SU-DHL-6 (cell line): Measurements from ENCODE around the gene SESN1.

Experiments
- H2AFZ ChIP-seq: fragments of 200-600 bp; sonication (generic); 2 replicates; pipeline ENCODE4 v1.6.1; 2014; ENCODE audit warnings: low read depth, mild to moderate bottlenecking, moderate library complexity, mixed read lengths, antibody characterized with exemption, low read length; ENCODE audit not compliant: severe bottlenecking
- H3F3A ChIP-seq: fragments of 200-600 bp; shearing (Covaris generic); 2 replicates; pipeline ENCODE4 v1.6.0; 2016; ENCODE audit warnings: antibody characterized with exemption, mild to moderate bottlenecking; ENCODE audit not compliant: insufficient read depth
- H3K27ac ChIP-seq: fragments of 200-600 bp; sonication (generic); 2 replicates; pipeline ENCODE4 v1.5.1; 2016; ENCODE audit warnings: low read depth, mild to moderate bottlenecking, low read length, moderate library complexity, mixed read lengths
- H3K27me3 ChIP-seq: fragments of 200-600 bp; sonication (generic), shearing (Covaris generic); 2 replicates; pipeline ENCODE4 v1.6.0; 2014; ENCODE audit warnings: mild to moderate bottlenecking, low read length
- H3K36me3 ChIP-seq: fragments of 200-600 bp; sonication (generic); 2 replicates; pipeline ENCODE4 v1.6.1; 2014; ENCODE audit warnings: mild to moderate bottlenecking, low read length, mixed read lengths
- H3K4me2 ChIP-seq: fragments of 300-600, 200-600 bp; shearing (Covaris generic), sonication (generic); 2 replicates; pipeline ENCODE4 v1.6.0; 2014; ENCODE audit warnings: low read length, low read depth, mild to moderate bottlenecking; ENCODE audit not compliant: poor library complexity, severe bottlenecking
- H3K4me3 ChIP-seq: fragments of 200-600 bp; sonication (generic); 2 replicates; pipeline ENCODE4 v1.5.1; 2014; ENCODE audit warnings: antibody characterized with exemption, low read length, mild to moderate bottlenecking, mixed read lengths; ENCODE audit not compliant: insufficient read depth, poor library complexity, severe bottlenecking
- H3K79me2 ChIP-seq: fragments of 200-600 bp; sonication (generic); 2 replicates; pipeline ENCODE4 v1.6.1; 2014; ENCODE audit warnings: mild to moderate bottlenecking, low read length, moderate library complexity; ENCODE audit not compliant: insufficient read depth
- H3K9ac ChIP-seq: fragments of 200-600 bp; sonication (generic); 2 replicates; pipeline ENCODE4 v1.7.0; 2014; ENCODE audit warnings: mild to moderate bottlenecking, low read length
- H3K9me2 ChIP-seq: fragments of 200-600 bp; sonication (generic); replicated peaks from 2 replicates; pipeline ENCODE4 v1.6.1; 2014; ENCODE audit warnings: low read length; ENCODE audit not compliant: insufficient read depth
- H3K9me3 ChIP-seq: fragments of 200-600 bp; sonication (generic); 2 replicates; pipeline ENCODE4 v1.6.1; 2014; ENCODE audit warnings: low read length, mixed read lengths; ENCODE audit not compliant: insufficient read depth
- H4K20me1 ChIP-seq: fragments of 200-600 bp; sonication (generic); 2 replicates; pipeline ENCODE4 v1.6.1; 2014; ENCODE audit warnings: low read depth, mild to moderate bottlenecking, antibody characterized with exemption, low read length, moderate library complexity, mixed read lengths
- CTCF ChIP-seq: fragments of 200-600 bp; sonication (generic); IDR thresholded peaks from one replicate; pipeline ENCODE4 v1.5.1; 2017; ENCODE audit warnings: antibody characterized with exemption, mild to moderate bottlenecking, low read length, moderate library complexity; ENCODE audit not compliant: insufficient read depth, poor library complexity, severe bottlenecking
- EZH2phosphoT487 ChIP-seq: fragments of 200-600 bp; sonication (generic), shearing (Covaris generic); conservative IDR thresholded peaks from 2 replicates; pipeline ENCODE4 v1.6.1; 2018; ENCODE audit warnings: mild to moderate bottlenecking, antibody characterized with exemption, low read length, moderate library complexity, mixed read lengths

The SESN1 gene

GRCh38 chr6:108945681-108946159 is 148.9 kb downstream of the SESN1 start:
- H4K20me1 ChIP-seq: no peaks in the 10 kb centered on the region
- no peaks in the 10 kb centered on the region for H3K36me3 ChIP-seq
- H3F3A ChIP-seq: no peaks in the 10 kb centered on the region
- no peaks in the 10 kb centered on the region for H3K79me2 ChIP-seq
- no peak overlapping the region for H3K27ac ChIP-seq
- H3K9me3 ChIP-seq: no peaks in the 10 kb centered on the region
- no peaks in the 10 kb centered on the region for H3K9me2 ChIP-seq
- H2AFZ ChIP-seq: no peak overlapping the region
- no peak overlapping the region for H3K4me3 ChIP-seq
- no peak for TF ChIP-seq CTCF
- TF ChIP-seq EZH2phosphoT487: no peak
- no peak overlapping the region for H3K9ac ChIP-seq
- no peak overlapping the region for H3K4me2 ChIP-seq
- H3K27me3 ChIP-seq: no peaks in the 10 kb centered on the region

- no peak for TF ChIP-seq CTCF
- no peak for TF ChIP-seq EZH2phosphoT487
- H4K20me1 ChIP-seq: no peaks in the 10 kb centered on the region
- no peak overlapping the region for H3K4me2 ChIP-seq
- H3K36me3 ChIP-seq: no peaks in the 10 kb centered on the region
- H3K27ac ChIP-seq: no peak overlapping the region
- H3K79me2 ChIP-seq: no peaks in the 10 kb centered on the region
- H3K9me2 ChIP-seq: no peaks in the 10 kb centered on the region
- no peaks in the 10 kb centered on the region for H3K9me3 ChIP-seq
- no peak overlapping the region for H3K9ac ChIP-seq
- no peaks in the 10 kb centered on the region for H3K27me3 ChIP-seq
- no peak overlapping the region for H3K4me3 ChIP-seq
- no peak overlapping the region for H2AFZ ChIP-seq
- H3F3A ChIP-seq: no peaks in the 10 kb centered on the region
These were observed 149.7 kb downstream of the SESN1 start for GRCh38 chr6:108944707-108945680.

GRCh38 chr6:108944071-108944470 is 150.6 kb downstream of the SESN1 start:
- H4K20me1 ChIP-seq: no peaks in the 10 kb centered on the region
- no peak overlapping the region for H3K9ac ChIP-seq
- H3K4me2 ChIP-seq: no peak overlapping the region
- no peaks in the 10 kb centered on the region for H3K36me3 ChIP-seq
- H3K79me2 ChIP-seq: no peaks in the 10 kb centered on the region
- no peaks in the 10 kb centered on the region for H3K9me3 ChIP-seq
- H3K4me3 ChIP-seq: no peak overlapping the region
- no peak overlapping the region for H2AFZ ChIP-seq
- no peaks in the 10 kb centered on the region for H3F3A ChIP-seq
- H3K27ac ChIP-seq: no peak overlapping the region
- no peaks in the 10 kb centered on the region for H3K9me2 ChIP-seq
- no peak for TF ChIP-seq CTCF
- no peak for TF ChIP-seq EZH2phosphoT487
- H3K27me3 ChIP-seq: no peaks in the 10 kb centered on the region
